Measurements from ENCODE around the gene TRIM69. TPM values are rescaled to one million over a fixed set of nuclear protein-coding genes. Genes with fewer than 3 reads are reported as not detected.

TRIM69 gene
- total and polyA plus RNA-seq, 2 experiments from 2014 or later: 4.3 to 7.0 TPM

- H3K4me3 ChIP-seq: no peak overlapping the region
- no peaks in the 10 kb centered on the region for H3K9me3 Mint-ChIP-seq
- H3K27ac ChIP-seq (ENCODE audit: low read depth): no peak overlapping the region
- no peaks in the 10 kb centered on the region for H3F3A ChIP-seq (replicated peaks; ENCODE audit: low read depth)
- no peak overlapping the region for H2AFZ ChIP-seq
- no peaks in the 10 kb centered on the region for H3K36me3 ChIP-seq (ENCODE audit: insufficient read depth)
- ATAC-seq (no peak), DNase-seq (ENCODE audit: low spot score) (no peak)
- no peaks in the 10 kb centered on the region for H4K20me1 ChIP-seq (replicated peaks; ENCODE audit: insufficient read depth)
- no peaks in the 10 kb centered on the region for H3K27me3 ChIP-seq (ENCODE audit: insufficient read depth)
- no peak overlapping the region for H3K4me2 ChIP-seq
- no peaks in the 10 kb centered on the region for H3K4me1 Mint-ChIP-seq
- no peaks in the 10 kb centered on the region for H3K4me1 ChIP-seq (ENCODE audit: insufficient read depth)
- peaks cover 1% of the 10 kb centered on the region for H3K27me3 Mint-ChIP-seq (ENCODE audit: insufficient read depth, low read depth, poor library complexity)
- H3K36me3 Mint-ChIP-seq (ENCODE audit: low read depth): no peaks in the 10 kb centered on the region
- TF ChIP-seq EZH2 (IDR thresholded peaks at IDR 0.05; ENCODE audit: low read depth, unreplicated experiment) (no peak), POLR2AphosphoS5 (IDR thresholded peaks at IDR 0.05; ENCODE audit: low read depth) (no peak), ZNF331 (CRISPR knock-in tag; IDR thresholded peaks at IDR 0.05; ENCODE audit: low read depth) (no peak), JUNB (IDR thresholded peaks at IDR 0.05; ENCODE audit: unreplicated experiment) (no peak), EZH2phosphoT487 (IDR thresholded peaks at IDR 0.05; ENCODE audit: unreplicated experiment) (no peak)
- no peak overlapping the region for H3K27ac Mint-ChIP-seq
- H3K9me2 ChIP-seq (ENCODE audit: insufficient read depth): no peaks in the 10 kb centered on the region
- H3K4me3 Mint-ChIP-seq: no peak overlapping the region
- H3K79me2 ChIP-seq (replicated peaks; ENCODE audit: insufficient read depth): no peaks in the 10 kb centered on the region
Observed at GRCh38 chr15:44804298-44805046, 68.1 kb downstream of the TRIM69 start.

GRCh38 chr15:44808557-44808956, 72.2 kb downstream of the TRIM69 start:
- Histone ChIP-seq H3K4me3 (no peak overlapping the region), H3K36me3 (ENCODE audit: insufficient read depth) (no peaks in the 10 kb centered on the region), H3K9me2 (ENCODE audit: insufficient read depth) (no peaks in the 10 kb centered on the region), H3K27me3 (ENCODE audit: insufficient read depth) (no peaks in the 10 kb centered on the region), H3F3A (replicated peaks; ENCODE audit: low read depth) (no peaks in the 10 kb centered on the region), H3K79me2 (replicated peaks; ENCODE audit: insufficient read depth) (no peaks in the 10 kb centered on the region), H3K27ac (ENCODE audit: low read depth) (no peak overlapping the region), H3K4me2 (no peak overlapping the region), H4K20me1 (replicated peaks; ENCODE audit: insufficient read depth) (no peaks in the 10 kb centered on the region), H2AFZ (no peak overlapping the region), H3K4me1 (ENCODE audit: insufficient read depth) (no peaks in the 10 kb centered on the region)
- Mint-ChIP-seq H3K27me3 (ENCODE audit: insufficient read depth, low read depth, poor library complexity) (no peaks in the 10 kb centered on the region), H3K9me3 (no peaks in the 10 kb centered on the region), H3K27ac (no peak overlapping the region), H3K4me3 (no peak overlapping the region), H3K36me3 (ENCODE audit: low read depth) (no peaks in the 10 kb centered on the region), H3K4me1 (peaks cover 3% of the 10 kb centered on the region; the same call in 1 of the 3 replicates)
- DNase-seq (ENCODE audit: low spot score) (no peak), ATAC-seq (no peak)
- no peak for TF ChIP-seq ZNF114 (CRISPR knock-in tag; IDR thresholded peaks at IDR 0.05)
- no peak for TF ChIP-seq EZH2phosphoT487 (IDR thresholded peaks at IDR 0.05; ENCODE audit: unreplicated experiment)

GRCh38 chr15:44810237-44810636, 73.9 kb downstream of the TRIM69 start:
- Mint-ChIP-seq H3K4me3 (no peak overlapping the region), H3K27me3 (ENCODE audit: insufficient read depth, low read depth, poor library complexity) (no peaks in the 10 kb centered on the region), H3K4me1 (peaks cover 3% of the 10 kb centered on the region; the same call in 1 of the 3 replicates), H3K27ac (no peak overlapping the region), H3K9me3 (no peaks in the 10 kb centered on the region), H3K36me3 (ENCODE audit: low read depth) (no peaks in the 10 kb centered on the region)
- H3K9me2 ChIP-seq (ENCODE audit: insufficient read depth): no peaks in the 10 kb centered on the region
- H3K79me2 ChIP-seq (replicated peaks; ENCODE audit: insufficient read depth): no peaks in the 10 kb centered on the region
- H3K36me3 ChIP-seq (ENCODE audit: insufficient read depth): no peaks in the 10 kb centered on the region
- no peak overlapping the region for H3K4me3 ChIP-seq
- no peaks in the 10 kb centered on the region for H3F3A ChIP-seq (replicated peaks; ENCODE audit: low read depth)
- H3K27me3 ChIP-seq (ENCODE audit: insufficient read depth): no peaks in the 10 kb centered on the region
- H3K4me1 ChIP-seq (ENCODE audit: insufficient read depth): no peaks in the 10 kb centered on the region
- no peaks in the 10 kb centered on the region for H4K20me1 ChIP-seq (replicated peaks; ENCODE audit: insufficient read depth)
- H2AFZ ChIP-seq: no peak overlapping the region
- no peak for DNase-seq (ENCODE audit: low spot score)
- no peak overlapping the region for H3K27ac ChIP-seq (ENCODE audit: low read depth)
- no peak overlapping the region for H3K4me2 ChIP-seq
- no peak for ATAC-seq
- TF ChIP-seq STAT1 (IDR thresholded peaks at IDR 0.05; ENCODE audit: unreplicated experiment): no peak
- no peak for TF ChIP-seq CTCF (conservative IDR thresholded peaks at IDR 0.05; ENCODE audit: low read depth in 2 of 2)
- no peak for TF ChIP-seq ETS1 (IDR thresholded peaks at IDR 0.05)
- TF ChIP-seq ZNF331 (CRISPR knock-in tag; IDR thresholded peaks at IDR 0.05; ENCODE audit: low read depth): no peak
- TF ChIP-seq NANOG (IDR thresholded peaks at IDR 0.05; ENCODE audit: borderline replicate concordance): no peak

Measured in GM23338 (cell line).